AG10803 (cell line): ENCODE measurements around the gene DDIT4.
"Not testable (repeated sequence)": the region's sequence is repeated elsewhere in the genome, so short reads cannot be mapped to it uniquely, and the experiment has no call there.

Experiments used
- DNase-seq: peaks from one replicate; pipeline ENCODE4 v3.0.0; 2010; ENCODE audit warnings: low read depth
- H3K4me3 ChIP-seq: 2 replicates; pipeline ENCODE4 v1.5.1; 2011; ENCODE audit warnings: mild to moderate bottlenecking, low read length, control low read depth
- TF ChIP-seq, protein P1 (sequence below): conservative IDR thresholded peaks from 2 replicates; pipeline ENCODE4 v1.5.1; 2011; ENCODE audit warnings: mild to moderate bottlenecking, low read length, control low read depth, inconsistent platforms

Gene DDIT4

GRCh38 chr10:72306215-72306760 lies 32.6 kb downstream of the DDIT4 start:
- TF ChIP-seq, protein P1, sequence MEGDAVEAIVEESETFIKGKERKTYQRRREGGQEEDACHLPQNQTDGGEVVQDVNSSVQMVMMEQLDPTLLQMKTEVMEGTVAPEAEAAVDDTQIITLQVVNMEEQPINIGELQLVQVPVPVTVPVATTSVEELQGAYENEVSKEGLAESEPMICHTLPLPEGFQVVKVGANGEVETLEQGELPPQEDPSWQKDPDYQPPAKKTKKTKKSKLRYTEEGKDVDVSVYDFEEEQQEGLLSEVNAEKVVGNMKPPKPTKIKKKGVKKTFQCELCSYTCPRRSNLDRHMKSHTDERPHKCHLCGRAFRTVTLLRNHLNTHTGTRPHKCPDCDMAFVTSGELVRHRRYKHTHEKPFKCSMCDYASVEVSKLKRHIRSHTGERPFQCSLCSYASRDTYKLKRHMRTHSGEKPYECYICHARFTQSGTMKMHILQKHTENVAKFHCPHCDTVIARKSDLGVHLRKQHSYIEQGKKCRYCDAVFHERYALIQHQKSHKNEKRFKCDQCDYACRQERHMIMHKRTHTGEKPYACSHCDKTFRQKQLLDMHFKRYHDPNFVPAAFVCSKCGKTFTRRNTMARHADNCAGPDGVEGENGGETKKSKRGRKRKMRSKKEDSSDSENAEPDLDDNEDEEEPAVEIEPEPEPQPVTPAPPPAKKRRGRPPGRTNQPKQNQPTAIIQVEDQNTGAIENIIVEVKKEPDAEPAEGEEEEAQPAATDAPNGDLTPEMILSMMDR: no peak
- DNase-seq: no peak
- H3K4me3 ChIP-seq: no peak overlapping the region

DNA sequence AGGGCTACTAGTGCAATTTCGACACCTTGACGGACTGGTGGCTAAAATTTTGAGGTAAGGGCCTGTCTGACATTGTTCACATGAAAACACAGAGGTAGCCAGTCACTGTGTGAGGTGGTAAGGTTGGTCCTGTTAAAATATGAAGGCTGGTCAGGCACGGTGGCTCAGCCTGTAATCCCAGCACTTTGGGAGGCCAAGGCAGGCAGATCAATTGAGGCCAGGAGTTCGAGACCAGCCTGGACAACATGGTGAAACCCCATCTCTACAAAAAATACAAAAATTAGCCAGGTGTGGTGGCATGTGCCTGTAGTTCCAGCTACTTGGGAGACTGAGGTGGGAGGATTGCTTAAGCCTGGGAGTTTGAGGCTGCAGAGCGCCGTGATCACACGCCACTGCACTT lies 34.0 kb downstream of the DDIT4 start:
- not testable (repeated sequence) for H3K4me3 ChIP-seq, DNase-seq

- TF ChIP-seq, protein P1: no peak
- peak; percentile 71 for DNase-seq
- H3K4me3 ChIP-seq: no peak overlapping the region
Observed at GRCh38 chr10:72308320-72308987, 34.7 kb downstream of the DDIT4 start.

GRCh38 chr10:72309290-72310240 lies 35.8 kb downstream of the DDIT4 start:
- no peak overlapping the region for H3K4me3 ChIP-seq
- peak; percentile 75 for DNase-seq
- TF ChIP-seq, protein P1: no peak

GRCh38 chr10:72310241-72310633 lies 36.5 kb downstream of the DDIT4 start:
- DNase-seq: no peak
- H3K4me3 ChIP-seq: no peak overlapping the region
- TF ChIP-seq, protein P1: no peak

- no peak overlapping the region for H3K4me3 ChIP-seq
Observed at GRCh38 chr10:72310636-72311035, 36.9 kb downstream of the DDIT4 start.

GRCh38 chr10:72311667-72312066 lies 37.9 kb downstream of the DDIT4 start:
- no peak for DNase-seq
- TF ChIP-seq, protein P1: no peak
- no peak overlapping the region for H3K4me3 ChIP-seq

More at GRCh38 chr10:72310636-72311035, 36.9 kb downstream of the DDIT4 start:
- DNase-seq: no peak
- TF ChIP-seq, protein P1: no peak
